Adrenal gland (tissue), 5 donors: Measurements from ENCODE around the gene PHACTR2.
"Not testable (repeated sequence)": the region's sequence is repeated elsewhere in the genome, so short reads cannot be mapped to it uniquely, and the experiment has no call there.

Source experiments
- CTCF ChIP-seq, 6 experiments: fragments of 450-650 bp in 4 of 6; fragments of 200-600 bp in 2 of 6; sonication (generic) in 1 of 6; IDR thresholded peaks; 1 replicate in 5 of 6; 2 replicates in 1 of 6; pipeline versions ENCODE4 v1.5.1 to v1.8.0; 2016 to 2021; ENCODE audit warnings: antibody characterized with exemption in 6 of 6, mild to moderate bottlenecking in 2 of 6, moderate library complexity in 1 of 6
- POLR2A ChIP-seq, 2 donors: fragments of 450-650 bp; IDR thresholded peaks; one replicate each; pipeline ENCODE4 v1.6.1; 2017; ENCODE audit warnings: antibody characterized with exemption in 2 of 2, mild to moderate bottlenecking in 2 of 2, moderate library complexity in 1 of 2
- donor health status: DM: no; HTN: no; CAD: no.

- TF ChIP-seq POLR2A, CTCF (IDR thresholded peaks at IDR 0.05): not testable (repeated sequence)
These were observed 120.7 kb downstream of the PHACTR2 start for GRCh38 chr6:143798487-143798886.
